Omental fat pad (tissue), 4 donors: ENCODE measurements around the gene GAN. TPM values are rescaled to one million over a fixed set of nuclear protein-coding genes. Genes with fewer than 3 reads are reported as not detected.

Source experiments
- ATAC-seq: fragments of 150-250 bp; one replicate; pipeline ENCODE4 v1.9.1; 2016; ENCODE audit warnings: mild to moderate bottlenecking, moderate library complexity; ENCODE audit not compliant: low FRiP score
- DNase-seq: peaks from one replicate; pipeline ENCODE4 v3.0.0-alpha.2; 2019; ENCODE audit warnings: low spot score
- CTCF ChIP-seq, 3 donors: fragments of 450-650 bp; IDR thresholded peaks; one replicate each; pipeline ENCODE4 v1.5.1; 2016 to 2017; ENCODE audit warnings: antibody characterized with exemption in 3 of 3, mild to moderate bottlenecking in 3 of 3, moderate library complexity in 2 of 3
- total RNA-seq, 4 donors: library from RNA; depleted of rRNA; stranded (reverse); fragments of >200 nt; gene quantifications; one replicate each; pipeline ENCODE4 v1.1.0, GENCODE V29; 2016

The GAN gene
- total RNA-seq, 4 donors from 2014 or later: 9.6 to 13.9 (median 10.9) TPM

- ATAC-seq (no peak), DNase-seq (no peak)
- TF ChIP-seq CTCF (IDR thresholded peaks at IDR 0.05): no peak
These were observed 1.4 kb downstream of the GAN start for GRCh38 chr16:81316176-81316496.

GRCh38 chr16:81318711-81319110, 3.9 kb downstream of the GAN start:
- no peak for ATAC-seq
- TF ChIP-seq CTCF (IDR thresholded peaks at IDR 0.05): no peak
- no peak for DNase-seq

GRCh38 chr16:81319221-81319912, 4.6 kb downstream of the GAN start:
- no peak for DNase-seq
- no peak for TF ChIP-seq CTCF (IDR thresholded peaks at IDR 0.05)
- peak; percentile 58 for ATAC-seq

GRCh38 chr16:81321039-81321438, 6.3 kb downstream of the GAN start:
- ATAC-seq (no peak), DNase-seq (no peak)
- TF ChIP-seq CTCF (IDR thresholded peaks at IDR 0.05): no peak

- no peak for ATAC-seq
- no peak for TF ChIP-seq CTCF (IDR thresholded peaks at IDR 0.05)
These were observed 6.8 kb downstream of the GAN start for GRCh38 chr16:81321536-81321935.

GRCh38 chr16:81324808-81325207, 10.0 kb downstream of the GAN start:
- no peak for TF ChIP-seq CTCF (IDR thresholded peaks at IDR 0.05)
- DNase-seq (no peak), ATAC-seq (peak; percentile 5)

More at GRCh38 chr16:81321536-81321935, 6.8 kb downstream of the GAN start:
- no peak for DNase-seq

GRCh38 chr16:81327011-81327410, 12.2 kb downstream of the GAN start:
- TF ChIP-seq CTCF (IDR thresholded peaks at IDR 0.05): no peak
- no peak for DNase-seq
- peak; percentile 7 for ATAC-seq
